ENCODE results near the gene NEURL1.

- TF ChIP-seq, protein P1, sequence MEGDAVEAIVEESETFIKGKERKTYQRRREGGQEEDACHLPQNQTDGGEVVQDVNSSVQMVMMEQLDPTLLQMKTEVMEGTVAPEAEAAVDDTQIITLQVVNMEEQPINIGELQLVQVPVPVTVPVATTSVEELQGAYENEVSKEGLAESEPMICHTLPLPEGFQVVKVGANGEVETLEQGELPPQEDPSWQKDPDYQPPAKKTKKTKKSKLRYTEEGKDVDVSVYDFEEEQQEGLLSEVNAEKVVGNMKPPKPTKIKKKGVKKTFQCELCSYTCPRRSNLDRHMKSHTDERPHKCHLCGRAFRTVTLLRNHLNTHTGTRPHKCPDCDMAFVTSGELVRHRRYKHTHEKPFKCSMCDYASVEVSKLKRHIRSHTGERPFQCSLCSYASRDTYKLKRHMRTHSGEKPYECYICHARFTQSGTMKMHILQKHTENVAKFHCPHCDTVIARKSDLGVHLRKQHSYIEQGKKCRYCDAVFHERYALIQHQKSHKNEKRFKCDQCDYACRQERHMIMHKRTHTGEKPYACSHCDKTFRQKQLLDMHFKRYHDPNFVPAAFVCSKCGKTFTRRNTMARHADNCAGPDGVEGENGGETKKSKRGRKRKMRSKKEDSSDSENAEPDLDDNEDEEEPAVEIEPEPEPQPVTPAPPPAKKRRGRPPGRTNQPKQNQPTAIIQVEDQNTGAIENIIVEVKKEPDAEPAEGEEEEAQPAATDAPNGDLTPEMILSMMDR (IDR thresholded peaks at IDR 0.05): no peak
- TF ChIP-seq EP300 (IDR thresholded peaks at IDR 0.05): no peak
- no peak for TF ChIP-seq POLR2A (IDR thresholded peaks at IDR 0.05)
Observed at GRCh38 chr10:103545771-103546281, 52.3 kb downstream of the NEURL1 start.

Data from ovary (tissue), 3 donors.